GM23338 (cell line): ENCODE results near the gene DHRS13. TPM values are rescaled to one million over a fixed set of nuclear protein-coding genes. Genes with fewer than 3 reads are reported as not detected.
A peak's percentile ranks its signal among the peaks of the same experiment; 100 is the strongest.

Source experiments
- ATAC-seq: fragments of 200-7000 bp; cut with Tn5 transposase; 3 replicates; pipeline ENCODE4 v1.9.1; 2020
- DNase-seq: peaks from one replicate; pipeline ENCODE4 v3.0.0-alpha.2; 2015; ENCODE audit warnings: low spot score
- H2AFZ ChIP-seq: fragments of 200-600 bp; sonication (generic); 2 replicates; pipeline ENCODE4 v1.8.0; 2016; ENCODE audit warnings: antibody characterized with exemption, mild to moderate bottlenecking, moderate library complexity
- H3F3A ChIP-seq: fragments of 200-600 bp; sonication (generic); replicated peaks from 2 replicates; pipeline ENCODE4 v1.8.0; 2017; ENCODE audit warnings: antibody characterized with exemption, mixed run types, low read depth
- H3K27ac ChIP-seq: fragments of 200-600 bp; sonication (generic); 2 replicates; pipeline ENCODE4 v1.6.1; 2016; ENCODE audit warnings: low read depth
- H3K27me3 ChIP-seq: fragments of 200-600 bp; sonication (generic); 2 replicates; pipeline ENCODE4 v1.8.0; 2016; ENCODE audit warnings: mild to moderate bottlenecking, mixed run types, moderate library complexity; ENCODE audit not compliant: insufficient read depth
- H3K36me3 ChIP-seq: fragments of 200-600 bp; sonication (generic); 2 replicates; pipeline ENCODE4 v1.8.0; 2016; ENCODE audit warnings: mild to moderate bottlenecking; ENCODE audit not compliant: insufficient read depth
- H3K4me1 ChIP-seq: fragments of 200-600 bp; sonication (generic); 2 replicates; pipeline ENCODE4 v1.8.0; 2016; ENCODE audit warnings: mild to moderate bottlenecking, moderate library complexity; ENCODE audit not compliant: insufficient read depth
- H3K4me2 ChIP-seq: fragments of 200-600 bp; sonication (generic); 2 replicates; pipeline ENCODE4 v1.7.1; 2017; ENCODE audit warnings: mixed run types
- H3K4me3 ChIP-seq: fragments of 200-600 bp; sonication (generic); 2 replicates; pipeline ENCODE4 v1.6.1; 2016; ENCODE audit warnings: mixed run types
- H3K79me2 ChIP-seq: fragments of 200-600 bp; sonication (generic); replicated peaks from 2 replicates; pipeline ENCODE4 v1.8.0; 2017; ENCODE audit warnings: mild to moderate bottlenecking; ENCODE audit not compliant: insufficient read depth
- H3K9me2 ChIP-seq: fragments of 200-600 bp; sonication (generic); 2 replicates; pipeline ENCODE4 v1.8.0; 2017; ENCODE audit not compliant: insufficient read depth
- H4K20me1 ChIP-seq: fragments of 200-600 bp; sonication (generic); replicated peaks from 2 replicates; pipeline ENCODE4 v1.8.0; 2017; ENCODE audit warnings: mild to moderate bottlenecking; ENCODE audit not compliant: insufficient read depth
- H3K27ac Mint-ChIP-seq: 2 replicates; pipeline ENCODE4 v1.8.0; 2020; ENCODE audit warnings: inconsistent platforms, mild to moderate bottlenecking, moderate library complexity, mixed read lengths
- H3K27me3 Mint-ChIP-seq: 3 replicates; pipeline ENCODE4 v1.8.0; 2022; ENCODE audit warnings: low read depth, mild to moderate bottlenecking, moderate library complexity, mixed read lengths, inconsistent platforms; ENCODE audit not compliant: insufficient read depth, poor library complexity
- H3K36me3 Mint-ChIP-seq: 3 replicates; pipeline ENCODE4 v1.8.0; 2021; ENCODE audit warnings: low read depth, mild to moderate bottlenecking, inconsistent platforms, moderate library complexity, mixed read lengths
- H3K4me1 Mint-ChIP-seq: 3 replicates; pipeline ENCODE4 v1.8.0; 2020; ENCODE audit warnings: mild to moderate bottlenecking, inconsistent platforms, mixed read lengths
- H3K4me3 Mint-ChIP-seq: 3 replicates; pipeline ENCODE4 v1.8.0; 2021; ENCODE audit warnings: moderate library complexity, mild to moderate bottlenecking, inconsistent platforms, mixed read lengths
- H3K9me3 Mint-ChIP-seq: 3 replicates; pipeline ENCODE4 v1.8.0; 2020; ENCODE audit warnings: moderate library complexity, mild to moderate bottlenecking, inconsistent platforms, mixed read lengths
- CREB1 ChIP-seq: fragments of 250-450 bp; sonication (Bioruptor Pico); IDR thresholded peaks from 2 replicates; pipeline ENCODE4 v1.5.0; 2020; ENCODE audit warnings: low read depth, mild to moderate bottlenecking, moderate library complexity
- ETS1 ChIP-seq: IDR thresholded peaks from 2 replicates; pipeline ENCODE4 v1.6.1; 2016; ENCODE audit warnings: antibody characterized with exemption
- EZH2 ChIP-seq: fragments of 200-600 bp; sonication (generic); IDR thresholded peaks from one replicate; pipeline ENCODE4 v1.8.0; 2017; ENCODE audit warnings: antibody characterized with exemption, mild to moderate bottlenecking, low read depth; ENCODE audit not compliant: unreplicated experiment
- EZH2phosphoT487 ChIP-seq: fragments of 200-600 bp; sonication (generic); IDR thresholded peaks from one replicate; pipeline ENCODE4 v1.8.1; 2018; ENCODE audit warnings: antibody characterized with exemption; ENCODE audit not compliant: unreplicated experiment
- ZNF462 ChIP-seq: fragments of 250-450 bp; sonication (Bioruptor Pico); IDR thresholded peaks from 2 replicates; pipeline ENCODE4 v1.5.0; 2020; ENCODE audit warnings: mild to moderate bottlenecking, moderate library complexity
- polyA plus RNA-seq: library from polyadenylated mRNA; unstranded; fragments of >200 nt; fragmentation: Nextera tagmentation; extraction: Ambion mirVana; gene quantifications from 2 replicates; pipeline ENCODE4 v1.2.1, GENCODE V29; 2016
- total RNA-seq: library from RNA; depleted of rRNA; stranded (reverse); fragments of >200 nt; shearing (Covaris generic); gene quantifications from 2 replicates; pipeline ENCODE4 v1.2.3, GENCODE V29; 2014
- TF ChIP-seq, protein P1 (sequence below), 2 experiments: fragments of 200-600 bp in 1 of 2; sonication (generic) in 1 of 2; conservative IDR thresholded peaks; 2 replicates each; pipeline versions ENCODE4 v1.5.1 to v1.6.1; 2016 to 2017; ENCODE audit warnings: antibody characterized with exemption in 2 of 2, low read depth in 2 of 2, mild to moderate bottlenecking in 2 of 2, moderate library complexity in 1 of 2
- TF ChIP-seq, protein P2 (sequence below): IDR thresholded peaks from one replicate; pipeline ENCODE4 v1.6.1; 2018; ENCODE audit warnings: antibody characterized with exemption; ENCODE audit not compliant: unreplicated experiment

Gene DHRS13
- total and polyA plus RNA-seq, 2 experiments from 2014 or later: 5.4 to 34.2 TPM

- TF ChIP-seq ZNF462 (no peak), CREB1 (CRISPR knock-in tag) (no peak), EZH2phosphoT487 (no peak)
These were observed 11.7 kb downstream of the DHRS13 start (continued) for GRCh38 chr17:28891201-28891600.

- H3K4me3 ChIP-seq: no peak overlapping the region
- peaks cover 15% of the 10 kb centered on the region for H3K79me2 ChIP-seq
- H3K4me3 Mint-ChIP-seq: no peak overlapping the region
- H3K27me3 Mint-ChIP-seq: peaks cover 18% of the 10 kb centered on the region
- H3K27me3 ChIP-seq: no peaks in the 10 kb centered on the region
- H3K4me2 ChIP-seq: no peak overlapping the region
- peaks cover 17% of the 10 kb centered on the region for H3K4me1 Mint-ChIP-seq
- ATAC-seq (no peak), DNase-seq (no peak)
- 0 out of 2 replicates have a peak overlapping the region, but pooled peaks have one; percentile 50 for H3K27ac ChIP-seq
- 0 out of 2 replicates have a peak, but pooled peaks cover 3% of the 10 kb centered on the region for H3F3A ChIP-seq
- peaks cover 33% of the 10 kb centered on the region for H3K36me3 Mint-ChIP-seq
- TF ChIP-seq, protein P1, sequence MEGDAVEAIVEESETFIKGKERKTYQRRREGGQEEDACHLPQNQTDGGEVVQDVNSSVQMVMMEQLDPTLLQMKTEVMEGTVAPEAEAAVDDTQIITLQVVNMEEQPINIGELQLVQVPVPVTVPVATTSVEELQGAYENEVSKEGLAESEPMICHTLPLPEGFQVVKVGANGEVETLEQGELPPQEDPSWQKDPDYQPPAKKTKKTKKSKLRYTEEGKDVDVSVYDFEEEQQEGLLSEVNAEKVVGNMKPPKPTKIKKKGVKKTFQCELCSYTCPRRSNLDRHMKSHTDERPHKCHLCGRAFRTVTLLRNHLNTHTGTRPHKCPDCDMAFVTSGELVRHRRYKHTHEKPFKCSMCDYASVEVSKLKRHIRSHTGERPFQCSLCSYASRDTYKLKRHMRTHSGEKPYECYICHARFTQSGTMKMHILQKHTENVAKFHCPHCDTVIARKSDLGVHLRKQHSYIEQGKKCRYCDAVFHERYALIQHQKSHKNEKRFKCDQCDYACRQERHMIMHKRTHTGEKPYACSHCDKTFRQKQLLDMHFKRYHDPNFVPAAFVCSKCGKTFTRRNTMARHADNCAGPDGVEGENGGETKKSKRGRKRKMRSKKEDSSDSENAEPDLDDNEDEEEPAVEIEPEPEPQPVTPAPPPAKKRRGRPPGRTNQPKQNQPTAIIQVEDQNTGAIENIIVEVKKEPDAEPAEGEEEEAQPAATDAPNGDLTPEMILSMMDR (conservative IDR thresholded peaks at IDR 0.05; ENCODE audit: low read depth in 2 of 2): no peak
- TF ChIP-seq, protein P2, sequence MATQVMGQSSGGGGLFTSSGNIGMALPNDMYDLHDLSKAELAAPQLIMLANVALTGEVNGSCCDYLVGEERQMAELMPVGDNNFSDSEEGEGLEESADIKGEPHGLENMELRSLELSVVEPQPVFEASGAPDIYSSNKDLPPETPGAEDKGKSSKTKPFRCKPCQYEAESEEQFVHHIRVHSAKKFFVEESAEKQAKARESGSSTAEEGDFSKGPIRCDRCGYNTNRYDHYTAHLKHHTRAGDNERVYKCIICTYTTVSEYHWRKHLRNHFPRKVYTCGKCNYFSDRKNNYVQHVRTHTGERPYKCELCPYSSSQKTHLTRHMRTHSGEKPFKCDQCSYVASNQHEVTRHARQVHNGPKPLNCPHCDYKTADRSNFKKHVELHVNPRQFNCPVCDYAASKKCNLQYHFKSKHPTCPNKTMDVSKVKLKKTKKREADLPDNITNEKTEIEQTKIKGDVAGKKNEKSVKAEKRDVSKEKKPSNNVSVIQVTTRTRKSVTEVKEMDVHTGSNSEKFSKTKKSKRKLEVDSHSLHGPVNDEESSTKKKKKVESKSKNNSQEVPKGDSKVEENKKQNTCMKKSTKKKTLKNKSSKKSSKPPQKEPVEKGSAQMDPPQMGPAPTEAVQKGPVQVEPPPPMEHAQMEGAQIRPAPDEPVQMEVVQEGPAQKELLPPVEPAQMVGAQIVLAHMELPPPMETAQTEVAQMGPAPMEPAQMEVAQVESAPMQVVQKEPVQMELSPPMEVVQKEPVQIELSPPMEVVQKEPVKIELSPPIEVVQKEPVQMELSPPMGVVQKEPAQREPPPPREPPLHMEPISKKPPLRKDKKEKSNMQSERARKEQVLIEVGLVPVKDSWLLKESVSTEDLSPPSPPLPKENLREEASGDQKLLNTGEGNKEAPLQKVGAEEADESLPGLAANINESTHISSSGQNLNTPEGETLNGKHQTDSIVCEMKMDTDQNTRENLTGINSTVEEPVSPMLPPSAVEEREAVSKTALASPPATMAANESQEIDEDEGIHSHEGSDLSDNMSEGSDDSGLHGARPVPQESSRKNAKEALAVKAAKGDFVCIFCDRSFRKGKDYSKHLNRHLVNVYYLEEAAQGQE: no peak
- TF ChIP-seq EZH2 (no peak), EZH2phosphoT487 (no peak), ETS1 (no peak)
- no peaks in the 10 kb centered on the region for H3K9me2 ChIP-seq
- no peaks in the 10 kb centered on the region; the same call in 1 of the 2 replicates for H4K20me1 ChIP-seq
- H3K36me3 ChIP-seq: no peaks in the 10 kb centered on the region
- H2AFZ ChIP-seq: no peak overlapping the region
- no peaks in the 10 kb centered on the region for H3K9me3 Mint-ChIP-seq
- no peak overlapping the region for H3K27ac Mint-ChIP-seq
- peaks cover 7% of the 10 kb centered on the region for H3K4me1 ChIP-seq
These were observed 12.9 kb downstream of the DHRS13 start for GRCh38 chr17:28889996-28890395.
